ENCODE results near the gene SIRPD.

SIRPD gene

DNA sequence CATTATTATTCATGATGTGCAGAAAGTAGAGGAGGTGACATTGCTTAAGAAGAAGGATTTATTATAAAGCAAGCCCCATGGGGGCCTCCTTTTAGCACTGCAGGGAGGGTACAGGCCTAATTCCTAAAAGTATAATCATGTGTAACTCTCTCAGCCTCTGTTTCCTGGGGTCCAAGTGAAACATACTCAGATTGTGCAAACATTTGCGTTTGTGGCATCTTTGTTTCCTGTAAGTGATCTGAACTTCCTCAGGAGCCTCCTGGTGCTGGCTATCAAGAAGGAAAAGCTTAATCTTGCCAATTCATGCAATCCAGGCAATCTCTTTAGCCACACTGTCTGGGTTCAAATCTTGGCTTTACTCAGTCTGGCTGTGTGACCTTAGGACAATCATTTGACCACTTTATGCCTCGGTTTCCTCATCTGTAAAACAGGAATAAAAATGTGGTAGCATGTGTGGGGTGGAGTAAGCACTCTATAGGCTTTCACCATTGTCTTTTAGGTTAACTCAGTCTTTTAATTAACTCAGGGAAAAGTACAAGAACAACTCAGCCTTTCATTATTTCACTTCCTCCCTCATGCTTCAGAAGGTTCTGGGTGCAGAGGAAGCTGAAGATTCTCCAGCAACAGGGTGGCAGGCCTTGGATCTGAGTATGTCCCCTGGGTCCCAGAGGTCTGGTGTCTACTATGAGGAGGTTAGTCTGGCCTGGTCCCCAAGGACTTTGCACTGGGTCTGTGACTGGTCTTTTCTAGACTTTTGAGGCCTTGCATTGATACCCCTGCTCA lies 65.5 kb downstream of the SIRPD start (continued):
- no peak for TF ChIP-seq TSHZ2 (CRISPR knock-in tag; IDR thresholded peaks at IDR 0.05)

DNA sequence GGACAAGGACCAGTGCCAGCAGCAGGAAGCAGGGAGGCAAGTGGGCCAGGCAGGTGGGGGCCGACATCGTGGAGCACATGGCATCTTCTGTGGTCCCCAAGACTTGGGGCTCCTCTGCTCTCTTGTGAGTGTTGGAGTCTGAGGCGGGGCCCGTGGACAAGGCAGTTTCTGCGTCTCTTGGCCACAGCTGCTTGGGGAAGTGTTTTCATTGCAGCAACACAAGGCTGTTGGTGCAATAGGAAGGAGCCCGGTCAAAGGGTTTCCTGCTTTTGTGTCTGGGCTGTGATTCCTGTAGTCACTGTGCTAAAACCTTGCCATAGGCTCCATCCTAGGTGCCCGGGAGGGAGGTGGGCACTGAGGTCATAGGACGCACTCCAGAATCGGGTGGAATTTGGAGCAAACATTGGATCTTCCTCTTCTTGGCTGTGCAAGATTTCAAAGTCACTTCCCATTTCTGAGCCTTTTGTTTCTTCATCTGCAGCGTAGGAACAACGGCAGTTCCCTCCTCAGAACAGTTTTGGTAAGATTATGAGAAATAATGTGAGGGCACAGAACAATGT lies 66.1 kb downstream of the SIRPD start, which contains the start of gene SIRPB2:
TSS of gene SIRPB2 (minus strand) at position 140 of the 560 bp plus-strand sequence. CDS start at position 79, 61 bp downstream.
- no peak for TF ChIP-seq PPARA (CRISPR knock-in tag; IDR thresholded peaks at IDR 0.05; ENCODE audit: borderline replicate concordance)
- no peak for TF ChIP-seq ZC3H10 (CRISPR knock-in tag; IDR thresholded peaks at IDR 0.05)
- no peak for TF ChIP-seq OSR1 (CRISPR knock-in tag; IDR thresholded peaks at IDR 0.05)
- TF ChIP-seq, protein P1, sequence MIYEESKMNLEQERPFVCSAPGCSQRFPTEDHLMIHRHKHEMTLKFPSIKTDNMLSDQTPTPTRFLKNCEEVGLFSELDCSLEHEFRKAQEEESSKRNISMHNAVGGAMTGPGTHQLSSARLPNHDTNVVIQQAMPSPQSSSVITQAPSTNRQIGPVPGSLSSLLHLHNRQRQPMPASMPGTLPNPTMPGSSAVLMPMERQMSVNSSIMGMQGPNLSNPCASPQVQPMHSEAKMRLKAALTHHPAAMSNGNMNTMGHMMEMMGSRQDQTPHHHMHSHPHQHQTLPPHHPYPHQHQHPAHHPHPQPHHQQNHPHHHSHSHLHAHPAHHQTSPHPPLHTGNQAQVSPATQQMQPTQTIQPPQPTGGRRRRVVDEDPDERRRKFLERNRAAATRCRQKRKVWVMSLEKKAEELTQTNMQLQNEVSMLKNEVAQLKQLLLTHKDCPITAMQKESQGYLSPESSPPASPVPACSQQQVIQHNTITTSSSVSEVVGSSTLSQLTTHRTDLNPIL (CRISPR knock-in tag; IDR thresholded peaks at IDR 0.05; ENCODE audit: low read depth), result no peak
- TF ChIP-seq, protein P2, sequence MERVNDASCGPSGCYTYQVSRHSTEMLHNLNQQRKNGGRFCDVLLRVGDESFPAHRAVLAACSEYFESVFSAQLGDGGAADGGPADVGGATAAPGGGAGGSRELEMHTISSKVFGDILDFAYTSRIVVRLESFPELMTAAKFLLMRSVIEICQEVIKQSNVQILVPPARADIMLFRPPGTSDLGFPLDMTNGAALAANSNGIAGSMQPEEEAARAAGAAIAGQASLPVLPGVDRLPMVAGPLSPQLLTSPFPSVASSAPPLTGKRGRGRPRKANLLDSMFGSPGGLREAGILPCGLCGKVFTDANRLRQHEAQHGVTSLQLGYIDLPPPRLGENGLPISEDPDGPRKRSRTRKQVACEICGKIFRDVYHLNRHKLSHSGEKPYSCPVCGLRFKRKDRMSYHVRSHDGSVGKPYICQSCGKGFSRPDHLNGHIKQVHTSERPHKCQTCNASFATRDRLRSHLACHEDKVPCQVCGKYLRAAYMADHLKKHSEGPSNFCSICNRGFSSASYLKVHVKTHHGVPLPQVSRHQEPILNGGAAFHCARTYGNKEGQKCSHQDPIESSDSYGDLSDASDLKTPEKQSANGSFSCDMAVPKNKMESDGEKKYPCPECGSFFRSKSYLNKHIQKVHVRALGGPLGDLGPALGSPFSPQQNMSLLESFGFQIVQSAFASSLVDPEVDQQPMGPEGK (CRISPR knock-in tag; IDR thresholded peaks at IDR 0.05; ENCODE audit: borderline replicate concordance), result no peak
- TF ChIP-seq ZNF8 (CRISPR knock-in tag; IDR thresholded peaks at IDR 0.05), result no peak
- no peak for TF ChIP-seq ZNF565 (CRISPR knock-in tag; conservative IDR thresholded peaks at IDR 0.05; ENCODE audit: low read depth)
- no peak for TF ChIP-seq RARB (CRISPR knock-in tag; IDR thresholded peaks at IDR 0.05)
- TF ChIP-seq, protein P3, sequence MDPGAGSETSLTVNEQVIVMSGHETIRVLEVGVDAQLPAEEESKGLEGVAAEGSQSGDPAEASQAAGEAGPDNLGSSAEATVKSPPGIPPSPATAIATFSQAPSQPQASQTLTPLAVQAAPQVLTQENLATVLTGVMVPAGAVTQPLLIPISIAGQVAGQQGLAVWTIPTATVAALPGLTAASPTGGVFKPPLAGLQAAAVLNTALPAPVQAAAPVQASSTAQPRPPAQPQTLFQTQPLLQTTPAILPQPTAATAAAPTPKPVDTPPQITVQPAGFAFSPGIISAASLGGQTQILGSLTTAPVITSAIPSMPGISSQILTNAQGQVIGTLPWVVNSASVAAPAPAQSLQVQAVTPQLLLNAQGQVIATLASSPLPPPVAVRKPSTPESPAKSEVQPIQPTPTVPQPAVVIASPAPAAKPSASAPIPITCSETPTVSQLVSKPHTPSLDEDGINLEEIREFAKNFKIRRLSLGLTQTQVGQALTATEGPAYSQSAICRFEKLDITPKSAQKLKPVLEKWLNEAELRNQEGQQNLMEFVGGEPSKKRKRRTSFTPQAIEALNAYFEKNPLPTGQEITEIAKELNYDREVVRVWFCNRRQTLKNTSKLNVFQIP (CRISPR knock-in tag; IDR thresholded peaks at IDR 0.05; ENCODE audit: borderline replicate concordance, low read depth), result no peak
- TF ChIP-seq TCF4 (CRISPR knock-in tag; IDR thresholded peaks at IDR 0.05; ENCODE audit: borderline replicate concordance), result no peak
- no peak for TF ChIP-seq BACH2 (CRISPR knock-in tag; IDR thresholded peaks at IDR 0.05; ENCODE audit: borderline replicate concordance)
- no peak for TF ChIP-seq ZNF70 (CRISPR knock-in tag; IDR thresholded peaks at IDR 0.05)
- ATAC-seq, result no peak

DNA sequence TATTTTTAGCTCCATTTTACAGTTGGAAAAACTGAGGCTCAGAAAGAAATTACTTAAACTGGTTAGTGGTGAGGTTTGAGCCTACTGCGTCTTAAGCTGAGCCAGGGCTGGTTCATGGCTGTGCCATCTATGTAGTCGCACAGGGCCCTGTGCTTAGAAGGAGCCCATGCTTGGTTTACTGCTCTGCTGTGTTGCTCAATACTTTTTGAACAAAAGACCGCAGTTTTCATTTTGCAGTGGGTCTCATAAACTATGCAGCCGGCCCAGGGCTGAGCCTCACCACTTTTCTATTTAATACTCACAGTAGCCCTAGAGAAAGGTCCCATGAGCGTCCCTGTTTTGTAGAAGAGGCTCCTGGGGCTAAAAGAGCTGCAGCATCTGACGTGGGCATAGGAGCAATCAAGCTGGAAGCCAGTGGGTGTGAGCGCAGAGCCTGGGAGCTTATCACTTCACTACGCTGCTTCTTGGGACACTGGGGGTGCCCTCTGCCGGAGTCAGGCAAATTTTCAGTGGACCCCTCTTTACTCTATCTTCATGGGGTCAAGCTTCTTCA lies 66.8 kb downstream of the SIRPD start:
- ATAC-seq, result no peak
- no peak for TF ChIP-seq ZFP30 (CRISPR knock-in tag; IDR thresholded peaks at IDR 0.05)
- TF ChIP-seq, protein P2 (CRISPR knock-in tag; IDR thresholded peaks at IDR 0.05; ENCODE audit: borderline replicate concordance), result no peak
- no peak for TF ChIP-seq SNAI2 (CRISPR knock-in tag; IDR thresholded peaks at IDR 0.05)
- TF ChIP-seq PPARA (CRISPR knock-in tag; IDR thresholded peaks at IDR 0.05; ENCODE audit: borderline replicate concordance), result no peak
- TF ChIP-seq CSDC2 (CRISPR knock-in tag; IDR thresholded peaks at IDR 0.05), result no peak
- TF ChIP-seq, protein P1 (CRISPR knock-in tag; IDR thresholded peaks at IDR 0.05; ENCODE audit: low read depth), result no peak
- no peak for TF ChIP-seq ZC3H10 (CRISPR knock-in tag; IDR thresholded peaks at IDR 0.05)
- no peak for TF ChIP-seq BACH2 (CRISPR knock-in tag; IDR thresholded peaks at IDR 0.05; ENCODE audit: borderline replicate concordance)
- no peak for TF ChIP-seq ZNF565 (CRISPR knock-in tag; conservative IDR thresholded peaks at IDR 0.05; ENCODE audit: low read depth)
- no peak for TF ChIP-seq TCF4 (CRISPR knock-in tag; IDR thresholded peaks at IDR 0.05; ENCODE audit: borderline replicate concordance)
- TF ChIP-seq RARB (CRISPR knock-in tag; IDR thresholded peaks at IDR 0.05), result no peak
- TF ChIP-seq GLIS3 (CRISPR knock-in tag; IDR thresholded peaks at IDR 0.05), result no peak
- TF ChIP-seq, protein P3 (CRISPR knock-in tag; IDR thresholded peaks at IDR 0.05; ENCODE audit: borderline replicate concordance, low read depth), result no peak
- TF ChIP-seq TOX (CRISPR knock-in tag; IDR thresholded peaks at IDR 0.05; ENCODE audit: borderline replicate concordance), result no peak
